ENCODE results near the gene CCDC141. TPM values are rescaled to one million over a fixed set of nuclear protein-coding genes. Genes with fewer than 3 reads are reported as not detected.

The CCDC141 gene
- total and polyA plus RNA-seq, 4 donors = 0.51 to 4.4 (median 2.4) TPM

DNA sequence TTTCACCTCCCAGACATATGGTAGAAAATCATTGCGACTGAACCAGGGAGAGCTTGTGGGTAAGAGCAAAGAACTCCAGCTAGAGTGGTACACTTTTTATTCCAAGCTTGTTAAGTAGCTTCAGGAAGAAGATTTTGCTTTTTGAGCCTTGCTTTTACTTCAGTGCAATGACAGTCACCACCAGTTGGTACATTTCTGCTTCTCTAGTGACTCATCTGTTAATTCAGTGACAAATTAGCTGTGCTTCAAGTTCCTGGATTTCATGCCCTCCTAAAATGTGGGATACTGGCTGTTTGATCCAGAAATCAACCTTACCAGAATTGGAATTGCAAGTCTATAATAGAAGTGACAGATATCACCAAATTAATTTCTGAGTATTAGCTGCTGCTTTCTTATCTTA lies 125.1 kb downstream of the CCDC141 start:
- no peaks in the 10 kb centered on the region for H3K4me1 ChIP-seq (ENCODE audit: control insufficient read depth, insufficient read depth, low read length)
- H3K4me3 ChIP-seq (ENCODE audit: low read depth, low read length) = no peak overlapping the region
- 100% methylated on average over 1 of the region's 1 CpG for WGBS (ENCODE audit: insufficient coverage)
- no peaks in the 10 kb centered on the region for H3K9me3 ChIP-seq (ENCODE audit: control insufficient read depth, insufficient read depth, low read length)
- DNase-seq (ENCODE audit: low read depth in 4 of 6, low spot score in 6 of 6) = no peak
- no peaks in the 10 kb centered on the region for H3K36me3 ChIP-seq (ENCODE audit: control insufficient read depth, insufficient read depth, low read length)
- H3K27me3 ChIP-seq (ENCODE audit: control insufficient read depth, insufficient read depth, low read length) = no peaks in the 10 kb centered on the region
- H3K27ac ChIP-seq (ENCODE audit: low read depth, low read length) = no peak overlapping the region

DNA sequence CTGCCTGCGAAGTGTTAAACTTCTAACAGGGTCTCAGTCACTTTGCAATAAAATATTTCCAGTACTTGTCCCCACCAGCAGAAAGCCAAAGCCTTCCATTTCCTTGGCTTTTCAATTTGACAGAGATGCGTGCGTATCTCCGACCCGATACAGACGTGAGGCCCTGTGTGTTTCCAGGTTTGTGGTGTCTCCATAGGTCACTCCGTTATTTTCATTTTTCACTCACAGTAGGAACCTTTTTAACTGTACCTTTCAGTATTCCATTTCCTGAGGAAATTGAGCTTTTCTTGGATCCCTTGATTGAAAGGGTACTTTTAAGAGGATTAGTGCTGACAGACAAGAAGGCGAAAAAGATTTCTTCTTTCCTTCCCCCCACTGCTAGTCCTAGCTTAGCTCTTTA lies 126.4 kb downstream of the CCDC141 start:
- no peak overlapping the region for H3K27ac ChIP-seq (ENCODE audit: low read depth, low read length)
- H3K9me3 ChIP-seq (ENCODE audit: control insufficient read depth, insufficient read depth, low read length) = no peaks in the 10 kb centered on the region
- H3K4me1 ChIP-seq (ENCODE audit: control insufficient read depth, insufficient read depth, low read length) = no peaks in the 10 kb centered on the region
- H3K27me3 ChIP-seq (ENCODE audit: control insufficient read depth, insufficient read depth, low read length) = no peaks in the 10 kb centered on the region
- no peaks in the 10 kb centered on the region for H3K36me3 ChIP-seq (ENCODE audit: control insufficient read depth, insufficient read depth, low read length)
- DNase-seq (ENCODE audit: low read depth in 4 of 6, low spot score in 6 of 6) = no peak
- no peak overlapping the region for H3K4me3 ChIP-seq (ENCODE audit: low read depth, low read length)
- 90% methylated on average over 6 of the region's 8 CpGs for WGBS (ENCODE audit: insufficient coverage)

DNA sequence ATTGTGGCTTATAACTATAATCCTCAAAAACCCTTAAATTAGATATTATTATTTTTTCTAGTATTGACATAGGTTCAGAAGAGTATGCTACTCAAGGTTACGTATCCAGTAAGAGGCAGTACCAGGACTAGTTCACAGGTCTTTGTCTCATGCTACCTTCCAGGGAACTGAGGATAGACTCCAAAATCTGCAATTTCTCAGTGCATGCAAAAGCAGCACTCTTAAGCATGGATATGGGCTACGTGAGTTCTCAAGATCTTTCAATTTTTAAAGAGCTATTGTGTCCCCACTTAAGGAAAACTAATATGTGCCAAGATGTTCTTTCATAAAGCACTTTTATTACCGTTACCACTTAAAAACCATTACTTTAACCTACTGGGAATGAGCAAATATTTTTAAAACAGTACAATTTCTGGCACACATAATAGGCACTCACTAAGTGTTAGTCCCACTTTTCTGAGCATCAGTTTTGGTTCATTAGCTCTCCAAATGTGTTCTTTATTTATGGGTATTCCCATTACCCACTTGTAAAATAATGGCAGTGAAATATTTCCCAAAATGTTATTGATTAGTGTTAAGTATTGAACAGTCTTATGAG lies 128.9 kb downstream of the CCDC141 start:
- H3K9me3 ChIP-seq (ENCODE audit: control insufficient read depth, insufficient read depth, low read length) = no peaks in the 10 kb centered on the region

DNA sequence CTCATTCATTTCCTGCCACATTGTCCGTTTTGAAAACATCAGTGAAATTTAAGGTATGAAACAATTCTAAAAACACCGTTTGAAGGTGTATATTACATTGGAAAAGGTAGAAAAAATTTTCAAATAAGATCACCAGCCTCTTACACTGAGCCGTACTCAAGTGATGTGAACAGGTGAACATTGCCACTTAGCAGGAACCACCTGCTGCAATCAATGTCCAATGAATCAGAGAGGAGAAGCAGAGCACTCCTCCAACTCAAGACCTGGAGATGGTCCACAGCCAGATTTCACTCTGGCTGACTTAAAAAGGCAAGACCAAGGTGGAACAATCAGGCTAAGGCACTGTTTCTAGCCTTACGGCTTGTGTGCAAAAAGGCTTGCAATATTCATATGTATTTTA lies 132.4 kb downstream of the CCDC141 start:
- DNase-seq (ENCODE audit: low read depth in 4 of 6, low spot score in 6 of 6) = no peak
- WGBS (ENCODE audit: insufficient coverage) = 100% methylated on average over 1 of the region's 4 CpGs

More for the DNA sequence above, 128.9 kb downstream of the CCDC141 start:
- DNase-seq (ENCODE audit: low read depth in 4 of 6, low spot score in 6 of 6) = no peak
- Histone ChIP-seq H3K36me3 (ENCODE audit: control insufficient read depth, insufficient read depth, low read length) (no peaks in the 10 kb centered on the region), H3K4me3 (ENCODE audit: low read depth, low read length) (no peak overlapping the region), H3K4me1 (ENCODE audit: control insufficient read depth, insufficient read depth, low read length) (no peaks in the 10 kb centered on the region), H3K27me3 (ENCODE audit: control insufficient read depth, insufficient read depth, low read length) (no peaks in the 10 kb centered on the region), H3K27ac (ENCODE audit: low read depth, low read length) (no peak overlapping the region)
- WGBS (ENCODE audit: insufficient coverage) = no CpG with 5 or more reads among the region's 3 CpGs

DNA sequence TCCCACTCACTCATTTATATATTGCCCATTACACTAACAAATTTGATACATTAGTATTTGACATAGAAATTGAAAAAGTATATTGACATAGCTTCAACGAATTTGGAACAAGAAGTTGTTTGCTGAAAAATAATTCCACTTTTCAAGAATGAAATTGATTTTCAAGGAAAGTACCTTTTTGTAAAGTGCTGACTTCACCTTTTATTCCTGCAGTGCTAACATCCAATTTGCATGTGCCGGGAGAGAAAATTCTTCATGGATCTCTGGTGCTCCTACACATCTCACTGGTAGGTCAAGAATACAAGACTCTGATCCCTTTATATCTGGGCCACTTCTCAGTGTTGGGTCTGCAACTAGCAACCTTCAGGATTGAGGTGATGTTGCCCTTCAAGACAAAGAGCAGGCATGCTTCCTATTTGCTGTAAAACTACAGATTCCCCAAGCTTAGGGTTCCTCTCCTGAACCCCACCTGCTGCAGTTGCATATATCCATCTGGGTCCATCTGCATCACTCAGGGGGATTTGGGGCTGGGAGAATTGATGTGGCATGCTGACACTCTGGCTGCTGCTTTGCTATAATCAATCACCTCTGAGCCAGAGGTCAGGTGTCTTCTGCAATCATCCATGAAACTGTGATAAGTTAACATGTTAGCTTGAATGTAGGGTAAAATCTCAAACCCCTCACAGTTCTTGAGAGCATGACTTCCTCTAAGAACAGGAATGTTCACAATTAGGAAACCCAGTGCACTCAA lies 134.3 kb downstream of the CCDC141 start:
- DNase-seq (ENCODE audit: low read depth in 4 of 6, low spot score in 6 of 6) = no peak
- WGBS (ENCODE audit: insufficient coverage) = 89% methylated on average over 1 of the region's 2 CpGs
- H3K27ac ChIP-seq (ENCODE audit: low read depth, low read length) = no peak overlapping the region

More for the DNA sequence above, 132.4 kb downstream of the CCDC141 start:
- no peaks in the 10 kb centered on the region for H3K4me1 ChIP-seq (ENCODE audit: control insufficient read depth, insufficient read depth, low read length)
- H3K36me3 ChIP-seq (ENCODE audit: control insufficient read depth, insufficient read depth, low read length) = no peaks in the 10 kb centered on the region
- H3K27ac ChIP-seq (ENCODE audit: low read depth, low read length) = no peak overlapping the region
- no peak overlapping the region for H3K4me3 ChIP-seq (ENCODE audit: low read depth, low read length)
- H3K27me3 ChIP-seq (ENCODE audit: control insufficient read depth, insufficient read depth, low read length) = no peaks in the 10 kb centered on the region
- no peaks in the 10 kb centered on the region for H3K9me3 ChIP-seq (ENCODE audit: control insufficient read depth, insufficient read depth, low read length)

DNA sequence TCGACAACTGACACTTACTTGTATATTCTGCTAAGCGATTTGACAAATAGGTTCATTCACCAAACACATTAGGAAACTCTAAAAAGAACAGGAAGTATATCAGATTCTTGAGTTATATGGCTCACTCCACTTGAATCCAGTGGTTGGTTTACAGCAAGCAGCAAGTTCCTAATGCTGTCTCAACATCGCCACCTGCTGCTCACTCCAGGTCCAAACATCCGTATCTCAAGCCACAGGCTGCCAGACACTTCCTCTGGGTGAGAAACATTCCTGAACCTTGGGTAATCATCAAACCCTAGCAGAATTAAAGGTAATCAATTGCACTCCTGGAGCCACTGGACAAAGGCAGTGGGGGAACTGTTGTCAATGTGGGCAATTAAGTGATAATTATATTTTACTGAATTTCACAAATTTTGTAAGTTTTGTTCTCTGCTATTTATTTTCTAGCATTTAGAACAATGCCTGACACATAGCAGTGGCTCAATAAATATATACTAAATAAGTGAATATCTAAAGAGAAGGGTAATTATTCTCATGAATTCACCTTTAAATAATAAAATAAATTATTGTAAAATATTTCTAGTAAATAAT lies 135.6 kb downstream of the CCDC141 start:
- Histone ChIP-seq H3K27me3 (ENCODE audit: control insufficient read depth, insufficient read depth, low read length) (no peaks in the 10 kb centered on the region), H3K27ac (ENCODE audit: low read depth, low read length) (no peak overlapping the region), H3K9me3 (ENCODE audit: control insufficient read depth, insufficient read depth, low read length) (no peaks in the 10 kb centered on the region), H3K4me3 (ENCODE audit: low read depth, low read length) (no peak overlapping the region), H3K36me3 (ENCODE audit: control insufficient read depth, insufficient read depth, low read length) (no peaks in the 10 kb centered on the region), H3K4me1 (ENCODE audit: control insufficient read depth, insufficient read depth, low read length) (no peaks in the 10 kb centered on the region)
- DNase-seq (ENCODE audit: low read depth in 4 of 6, low spot score in 6 of 6) = peak in 5 of 6 donors; percentile 26 to 90 (median 50)
- 33% methylated on average over 3 of the region's 4 CpGs for WGBS (ENCODE audit: insufficient coverage)

More for the DNA sequence above, 134.3 kb downstream of the CCDC141 start:
- Histone ChIP-seq H3K9me3 (ENCODE audit: control insufficient read depth, insufficient read depth, low read length) (no peaks in the 10 kb centered on the region), H3K36me3 (ENCODE audit: control insufficient read depth, insufficient read depth, low read length) (no peaks in the 10 kb centered on the region), H3K27me3 (ENCODE audit: control insufficient read depth, insufficient read depth, low read length) (no peaks in the 10 kb centered on the region), H3K4me1 (ENCODE audit: control insufficient read depth, insufficient read depth, low read length) (no peaks in the 10 kb centered on the region), H3K4me3 (ENCODE audit: low read depth, low read length) (no peak overlapping the region)

DNA sequence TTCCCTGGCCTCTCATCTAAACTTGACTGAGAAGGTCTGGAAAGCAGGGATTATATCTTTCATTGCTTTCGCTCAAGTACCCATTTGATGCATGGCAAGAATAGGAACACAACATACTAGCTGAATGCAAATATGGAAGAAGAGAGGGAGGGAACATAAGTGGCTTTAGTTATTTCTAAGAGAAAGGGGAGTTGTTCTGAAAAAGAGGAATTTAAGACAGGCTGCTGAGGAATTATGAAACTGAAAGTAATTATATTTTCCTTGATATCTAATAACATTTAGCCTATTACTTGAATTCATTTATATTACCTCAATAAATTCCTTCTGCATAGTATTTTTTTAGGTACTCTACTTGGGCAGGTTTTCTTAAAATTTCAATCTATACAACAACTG lies 136.9 kb downstream of the CCDC141 start:
- no CpG with 5 or more reads among the region's 1 CpG for WGBS (ENCODE audit: insufficient coverage)
- no peaks in the 10 kb centered on the region for H3K27me3 ChIP-seq (ENCODE audit: control insufficient read depth, insufficient read depth, low read length)
- H3K4me1 ChIP-seq (ENCODE audit: control insufficient read depth, insufficient read depth, low read length) = no peaks in the 10 kb centered on the region
- no peak overlapping the region for H3K4me3 ChIP-seq (ENCODE audit: low read depth, low read length)
- no peak for DNase-seq (ENCODE audit: low read depth in 4 of 6, low spot score in 6 of 6)
- H3K36me3 ChIP-seq (ENCODE audit: control insufficient read depth, insufficient read depth, low read length) = no peaks in the 10 kb centered on the region
- no peaks in the 10 kb centered on the region for H3K9me3 ChIP-seq (ENCODE audit: control insufficient read depth, insufficient read depth, low read length)
- H3K27ac ChIP-seq (ENCODE audit: low read depth, low read length) = no peak overlapping the region

DNA sequence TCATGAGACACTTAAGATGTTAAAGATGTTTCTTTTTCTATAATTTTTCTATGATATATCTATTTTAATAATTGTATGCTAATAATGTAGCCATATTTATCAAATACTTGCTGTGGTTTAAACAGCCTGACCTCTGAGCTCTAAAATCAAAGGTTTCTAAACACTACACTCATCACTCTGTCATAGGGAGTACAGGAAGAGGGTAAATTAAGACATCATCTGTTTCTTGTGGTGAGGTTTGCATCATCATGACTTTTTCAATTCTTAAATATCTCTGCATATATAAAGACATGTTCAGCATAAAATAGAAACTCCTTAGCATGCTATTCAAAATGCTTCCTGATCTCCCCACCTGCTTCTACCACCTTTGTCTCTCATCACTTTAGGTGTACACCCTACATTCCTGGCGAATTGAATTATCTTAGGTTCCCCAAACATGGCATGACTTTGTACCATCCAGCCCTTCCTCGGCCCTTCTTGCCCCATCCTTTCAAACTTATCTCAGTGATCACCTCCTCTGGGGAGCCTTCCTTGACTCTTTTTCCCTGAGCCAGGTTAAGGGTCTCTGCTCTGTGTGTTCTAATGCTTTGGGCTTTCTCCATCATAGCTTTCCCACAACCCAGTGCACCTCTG lies 137.4 kb downstream of the CCDC141 start:
- no peaks in the 10 kb centered on the region for H3K36me3 ChIP-seq (ENCODE audit: control insufficient read depth, insufficient read depth, low read length)
- H3K27ac ChIP-seq (ENCODE audit: low read depth, low read length) = no peak overlapping the region
- no peaks in the 10 kb centered on the region for H3K4me1 ChIP-seq (ENCODE audit: control insufficient read depth, insufficient read depth, low read length)
- no peak overlapping the region for H3K4me3 ChIP-seq (ENCODE audit: low read depth, low read length)
- H3K9me3 ChIP-seq (ENCODE audit: control insufficient read depth, insufficient read depth, low read length) = no peaks in the 10 kb centered on the region
- 96% methylated on average over 2 of the region's 2 CpGs for WGBS (ENCODE audit: insufficient coverage)
- no peak for DNase-seq (ENCODE audit: low read depth in 4 of 6, low spot score in 6 of 6)
- H3K27me3 ChIP-seq (ENCODE audit: control insufficient read depth, insufficient read depth, low read length) = no peaks in the 10 kb centered on the region

DNA sequence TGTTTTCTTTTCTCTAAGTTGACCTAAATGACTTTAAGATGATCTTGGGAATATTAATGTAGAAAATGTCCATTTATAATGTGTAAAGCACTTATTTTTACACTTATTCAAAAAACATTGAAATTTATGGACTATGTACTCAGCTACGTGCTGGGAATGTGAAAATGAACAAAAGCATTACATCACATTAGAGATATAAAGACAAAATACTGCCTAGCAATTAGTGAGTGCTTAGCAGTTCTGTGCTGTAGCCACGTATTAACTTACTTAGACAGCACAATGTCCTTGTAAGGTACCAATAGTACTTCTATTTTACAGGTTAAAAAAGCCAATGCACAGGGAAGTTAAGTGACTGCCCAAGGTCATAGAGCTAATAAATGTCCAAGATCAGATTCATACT lies 138.9 kb downstream of the CCDC141 start:
- no CpG with 5 or more reads among the region's 2 CpGs for WGBS (ENCODE audit: insufficient coverage)
- no peak for DNase-seq (ENCODE audit: low read depth in 4 of 6, low spot score in 6 of 6)
- H3K4me3 ChIP-seq (ENCODE audit: low read depth, low read length) = no peak overlapping the region

More for the DNA sequence above, 138.9 kb downstream of the CCDC141 start:
- no peak overlapping the region for H3K27ac ChIP-seq (ENCODE audit: low read depth, low read length)
- no peaks in the 10 kb centered on the region for H3K27me3 ChIP-seq (ENCODE audit: control insufficient read depth, insufficient read depth, low read length)
- H3K9me3 ChIP-seq (ENCODE audit: control insufficient read depth, insufficient read depth, low read length) = no peaks in the 10 kb centered on the region
- no peaks in the 10 kb centered on the region for H3K4me1 ChIP-seq (ENCODE audit: control insufficient read depth, insufficient read depth, low read length)
- no peaks in the 10 kb centered on the region for H3K36me3 ChIP-seq (ENCODE audit: control insufficient read depth, insufficient read depth, low read length)

Data from spinal cord (tissue), 10 donors.